GM21576 (cell line): ENCODE results near the gene SPSB4.
"Not testable (repeated sequence)": the region's sequence is repeated elsewhere in the genome, so short reads cannot be mapped to it uniquely, and the experiment has no call there.

Experiments used
- ATAC-seq: cut with Tn5 transposase; IDR thresholded peaks from one replicate; pipeline ENCODE4 v1.9.1; 2021; ENCODE audit warnings: mild to moderate bottlenecking, moderate library complexity; ENCODE audit not compliant: unreplicated experiment

SPSB4 gene

GRCh38 chr3:141114179-141114745 is 63.1 kb downstream of the SPSB4 start:
- ATAC-seq = no peak

- ATAC-seq = no peak
Observed at GRCh38 chr3:141114816-141115460, 63.8 kb downstream of the SPSB4 start.

GRCh38 chr3:141115789-141116541 is 64.8 kb downstream of the SPSB4 start:
- no peak for ATAC-seq

DNA sequence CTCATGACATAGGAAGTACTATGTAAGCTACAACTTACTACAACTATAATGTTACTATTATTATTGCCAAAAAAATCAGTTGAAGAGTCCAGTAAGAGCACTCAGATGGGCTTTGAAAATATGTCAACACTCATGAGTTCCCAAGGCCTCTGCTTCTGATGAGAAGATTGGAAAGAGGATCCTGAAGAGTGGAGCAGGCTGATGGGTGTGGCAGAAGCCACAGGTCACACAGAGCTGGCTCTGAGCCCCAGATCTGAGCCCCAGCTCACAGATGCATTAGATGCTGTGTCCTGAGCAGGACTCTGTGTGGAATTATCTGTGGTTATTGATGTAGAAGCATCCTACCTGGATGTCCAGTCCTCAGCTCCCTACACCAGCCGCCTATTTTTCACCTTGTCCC is 65.6 kb downstream of the SPSB4 start:
- ATAC-seq = no peak

- ATAC-seq = not testable (repeated sequence)
Observed at GRCh38 chr3:141117982-141118381, 66.8 kb downstream of the SPSB4 start.

- no peak for ATAC-seq
Observed at GRCh38 chr3:141122455-141123030, 71.4 kb downstream of the SPSB4 start.

DNA sequence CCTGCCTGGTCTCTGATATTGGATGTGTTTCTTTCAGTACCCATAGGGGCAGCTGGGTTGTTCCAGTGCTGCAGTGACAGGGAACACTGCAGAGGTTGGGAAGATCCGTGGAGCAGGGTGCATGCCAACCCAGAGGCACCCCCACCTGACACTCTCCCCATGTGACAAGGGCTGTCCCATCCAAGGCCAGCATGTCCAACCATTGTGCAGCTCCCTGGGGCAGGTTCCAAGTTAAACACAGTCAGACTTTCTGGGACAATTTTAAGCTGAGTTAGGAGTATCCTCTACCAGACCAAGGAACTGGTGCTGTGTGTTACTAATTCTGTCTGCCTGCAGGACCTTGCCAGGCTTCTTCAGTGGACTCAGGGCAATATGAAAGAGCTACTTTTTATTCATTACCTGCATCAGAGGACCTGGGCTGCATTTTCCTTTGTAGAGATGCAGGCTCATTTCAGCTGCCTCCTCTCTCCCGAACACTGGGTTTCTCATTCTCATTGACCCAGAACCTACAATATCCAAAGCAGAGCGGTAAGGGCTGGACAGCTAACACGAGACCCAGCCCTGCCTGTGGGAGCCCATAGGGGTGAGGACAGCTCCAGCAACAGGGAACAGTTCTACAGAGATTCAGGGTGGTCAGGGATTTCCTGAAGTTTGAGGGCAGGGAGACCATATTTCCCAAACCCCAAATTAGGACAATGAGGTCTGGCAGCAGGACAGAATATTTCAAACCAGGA is 72.7 kb downstream of the SPSB4 start:
- ATAC-seq = no peak

- ATAC-seq = no peak
Observed at GRCh38 chr3:141124715-141125114, 73.6 kb downstream of the SPSB4 start.

- no peak for ATAC-seq
Observed at GRCh38 chr3:141125351-141125750, 74.2 kb downstream of the SPSB4 start.

DNA sequence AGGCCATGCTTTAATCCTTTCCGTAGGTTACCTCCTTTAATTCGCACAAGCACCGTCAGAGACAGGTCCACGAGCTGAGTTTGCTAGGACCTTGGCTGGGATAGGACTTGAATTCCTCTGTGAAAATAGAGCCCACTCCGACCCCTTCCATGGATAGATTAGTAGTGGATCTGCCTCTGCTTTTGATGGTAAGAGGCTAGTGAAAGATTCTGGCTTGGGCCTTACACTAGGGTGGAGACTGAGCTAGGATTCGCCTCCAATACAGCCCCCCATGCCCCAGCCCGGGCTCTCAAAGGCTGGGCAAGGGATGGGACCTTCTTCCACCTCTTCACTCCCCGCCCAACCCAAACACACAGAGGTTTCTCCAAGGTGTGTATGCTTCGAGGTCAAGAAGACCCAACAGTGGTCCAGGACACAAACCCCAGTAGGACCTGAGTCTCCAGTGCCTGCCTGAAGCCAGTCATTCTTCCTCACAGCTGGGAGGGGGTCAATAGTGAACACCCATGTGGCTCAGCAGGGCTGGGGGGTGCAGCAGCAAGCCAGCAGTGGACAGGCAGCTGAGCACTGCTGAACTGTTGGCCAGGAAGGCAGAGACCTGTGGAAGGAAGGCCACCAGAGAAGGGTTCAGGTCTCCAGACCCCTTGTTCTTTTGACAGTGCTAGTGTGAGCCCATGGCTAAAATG is 75.7 kb downstream of the SPSB4 start:
- no peak for ATAC-seq

GRCh38 chr3:141127344-141128125 is 76.4 kb downstream of the SPSB4 start:
- no peak for ATAC-seq

DNA sequence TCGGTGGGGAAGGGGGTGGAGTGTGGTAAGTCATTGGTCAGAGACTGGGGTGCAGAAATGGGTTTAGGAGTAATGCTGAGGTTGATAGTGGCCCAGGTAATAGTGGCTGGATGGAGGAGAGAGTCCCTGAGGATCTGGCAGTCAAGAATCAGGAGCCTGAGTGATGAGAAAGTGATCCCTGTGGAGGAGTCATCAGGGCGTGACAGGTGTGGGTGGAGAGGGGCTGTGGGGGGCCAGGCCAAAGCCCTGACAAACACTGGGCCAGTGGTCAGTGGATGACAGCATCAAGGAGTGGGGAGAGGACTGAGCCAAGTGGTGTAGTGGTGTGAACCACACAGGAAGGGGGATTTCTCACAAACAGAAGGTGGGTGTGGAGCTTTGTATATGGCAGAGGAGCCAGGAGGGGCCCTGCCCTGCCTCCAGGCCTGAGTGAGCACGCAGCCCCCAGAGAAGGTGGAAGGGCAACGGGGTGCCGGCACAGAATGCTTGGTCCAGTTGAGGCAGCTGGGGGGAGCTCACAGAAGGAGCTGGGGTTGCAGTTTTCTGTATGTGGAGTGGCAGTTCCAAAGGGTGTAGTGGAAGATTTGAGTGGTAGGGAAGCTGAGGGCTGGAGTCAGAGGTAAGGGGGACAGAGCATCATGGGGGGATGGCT is 77.1 kb downstream of the SPSB4 start:
- ATAC-seq = no peak

DNA sequence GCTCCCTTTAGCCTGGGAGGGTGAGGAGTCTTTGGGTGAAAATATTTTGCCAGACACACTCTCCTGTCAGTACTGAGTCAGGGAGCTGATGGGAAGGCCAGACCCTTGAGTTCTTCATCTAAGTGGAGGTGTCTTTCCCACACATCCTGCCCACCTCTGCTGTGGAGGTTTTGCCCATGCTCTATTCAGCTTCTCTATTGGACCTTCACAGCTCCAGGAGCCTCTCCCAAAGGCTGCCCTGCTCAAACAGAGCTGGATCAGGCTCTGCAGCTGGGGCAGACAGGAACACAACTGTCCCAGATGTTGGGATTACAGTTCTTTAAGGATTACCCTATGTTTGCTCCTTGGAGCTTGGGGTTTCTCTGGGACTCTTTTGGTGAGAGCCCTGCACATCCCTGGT is 77.9 kb downstream of the SPSB4 start:
- no peak for ATAC-seq

DNA sequence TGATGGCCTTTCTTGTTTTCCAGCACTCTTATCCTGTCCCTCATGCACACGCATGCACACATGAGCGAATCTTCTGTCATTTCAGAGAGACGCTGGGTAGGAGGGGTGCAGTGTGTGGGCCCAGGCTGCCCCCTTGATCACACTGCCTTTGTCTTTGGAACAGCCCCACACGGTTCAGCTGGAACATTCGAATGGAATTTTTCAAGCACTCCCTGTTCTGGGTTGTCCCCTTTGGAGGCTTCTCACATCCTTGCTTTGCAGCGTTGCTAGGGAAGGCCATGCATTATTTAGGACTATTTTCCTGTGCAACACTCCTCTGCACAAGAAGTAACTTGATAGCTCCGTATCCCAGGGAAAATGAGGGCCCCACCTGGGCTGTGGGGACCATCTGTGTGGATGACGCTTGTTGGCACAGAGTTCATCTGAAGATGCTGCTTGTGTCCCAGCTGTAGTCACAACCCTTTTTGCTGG is 78.4 kb downstream of the SPSB4 start:
- ATAC-seq = no peak

DNA sequence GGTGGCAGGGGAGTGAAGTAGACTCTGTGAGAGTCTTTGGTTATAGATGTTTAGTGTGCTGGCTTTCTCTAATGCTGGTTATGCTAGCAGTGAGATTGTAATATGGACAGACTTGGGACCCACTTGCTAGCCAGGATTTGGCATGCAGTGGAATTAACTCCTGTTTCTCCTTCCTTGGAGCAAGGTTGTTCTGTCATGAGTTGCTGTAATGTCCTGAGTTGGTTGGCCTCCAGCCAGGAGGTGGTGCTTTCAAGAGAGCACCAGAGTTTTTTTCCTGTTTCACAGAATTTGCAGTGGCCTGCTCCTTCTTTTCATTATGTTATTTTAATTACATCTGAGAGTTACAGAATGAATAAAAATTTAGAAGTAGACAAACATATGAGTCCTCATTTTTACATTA is 92.4 kb downstream of the SPSB4 start:
- no peak for ATAC-seq

DNA sequence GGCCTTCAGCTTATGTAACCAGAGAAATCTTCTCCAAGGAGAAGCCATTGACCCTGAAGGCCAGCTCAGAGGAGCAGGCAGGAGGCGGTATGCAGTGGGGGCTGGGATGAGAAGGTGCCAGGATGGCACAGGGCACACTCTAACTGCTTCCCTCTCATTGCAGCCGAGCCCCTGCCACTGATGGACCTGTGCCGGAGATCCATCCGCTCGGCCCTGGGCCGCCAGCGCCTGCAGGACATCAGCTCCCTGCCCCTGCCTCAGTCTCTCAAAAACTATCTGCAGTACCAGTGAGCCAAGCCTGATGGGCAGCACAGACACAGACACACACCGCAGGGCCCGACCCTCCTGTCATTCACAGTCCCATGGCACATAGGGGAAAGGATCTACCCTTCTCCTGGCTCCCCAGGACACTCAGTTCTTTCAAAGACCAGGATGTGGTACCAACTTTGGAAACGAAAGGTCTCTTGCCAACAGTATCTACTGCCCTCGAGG is 95.9 kb downstream of the SPSB4 start:
- ATAC-seq = no peak

DNA sequence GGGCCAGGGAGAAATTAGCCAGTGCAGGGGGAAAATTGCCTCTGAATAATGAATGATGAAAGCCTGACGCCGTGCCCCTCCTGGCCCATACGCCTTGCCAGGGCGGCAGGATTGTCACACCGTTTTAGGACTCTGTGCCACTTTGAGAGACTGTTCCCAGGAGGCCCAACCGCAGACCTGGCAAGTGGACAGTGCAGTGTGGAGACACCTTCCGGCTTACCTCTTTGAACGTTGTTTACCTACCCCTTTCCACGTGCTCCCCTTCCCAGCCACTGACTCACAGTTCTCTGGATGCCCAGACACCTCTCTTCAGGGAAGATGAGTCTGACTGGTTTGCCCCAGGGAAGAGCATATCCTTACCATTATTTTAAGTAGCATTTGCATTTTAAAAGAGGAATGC is 96.5 kb downstream of the SPSB4 start:
- no peak for ATAC-seq

DNA sequence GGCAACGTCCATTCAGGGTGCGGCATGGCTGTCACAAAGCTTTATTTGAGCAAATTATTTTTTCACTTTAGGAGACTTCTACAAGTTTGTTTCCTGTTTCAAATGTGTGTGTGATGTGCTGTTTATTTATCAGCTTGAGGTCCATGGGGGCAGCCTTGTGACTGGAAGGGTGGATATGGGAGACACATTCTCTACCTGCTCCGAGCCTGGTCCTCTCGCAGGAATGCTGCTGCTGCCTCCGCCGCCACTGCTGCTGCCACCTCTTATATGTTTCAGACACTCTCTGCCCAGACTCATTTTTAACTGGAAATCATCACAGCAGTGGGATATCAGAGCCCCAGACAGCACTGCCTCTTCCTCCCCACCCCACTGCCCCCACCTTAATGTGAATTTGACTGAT is 97.0 kb downstream of the SPSB4 start:
- ATAC-seq = no peak

GRCh38 chr3:141148770-141149169 is 97.6 kb downstream of the SPSB4 start:
- ATAC-seq = no peak
